NCI-H524 treated with DMSO at 0.1 percent for 48 hours (cell line): ENCODE data around the gene VSNL1.

Experiments
- DNase-seq: peaks from one replicate; lab custom pipeline; 2025; lab: John Stamatoyannopoulos, UW

The VSNL1 gene

GRCh38 chr2:17614174-17614930, 73.9 kb downstream of the VSNL1 start:
- no peak for DNase-seq

GRCh38 chr2:17615147-17615546, 74.7 kb downstream of the VSNL1 start:
- DNase-seq: no peak

GRCh38 chr2:17615728-17616351, 75.3 kb downstream of the VSNL1 start:
- DNase-seq: no peak

- DNase-seq: no peak
Observed at GRCh38 chr2:17616405-17616804, 75.9 kb downstream of the VSNL1 start.

GRCh38 chr2:17617516-17617915, 77.0 kb downstream of the VSNL1 start:
- DNase-seq: no peak

GRCh38 chr2:17617955-17618354, 77.5 kb downstream of the VSNL1 start:
- no peak for DNase-seq

- peak; percentile 19 for DNase-seq
Observed at GRCh38 chr2:17620280-17620679, 79.8 kb downstream of the VSNL1 start.

GRCh38 chr2:17620841-17621240, 80.3 kb downstream of the VSNL1 start:
- DNase-seq: no peak

- DNase-seq: no peak
Observed at GRCh38 chr2:17621781-17622180, 81.3 kb downstream of the VSNL1 start.

GRCh38 chr2:17625446-17625845, 85.0 kb downstream of the VSNL1 start:
- DNase-seq: no peak

GRCh38 chr2:17626986-17627385, 86.5 kb downstream of the VSNL1 start:
- DNase-seq: no peak

- no peak for DNase-seq
Observed at GRCh38 chr2:17627434-17627833, 86.9 kb downstream of the VSNL1 start.

- DNase-seq: no peak
Observed at GRCh38 chr2:17628349-17629261, 88.1 kb downstream of the VSNL1 start.

GRCh38 chr2:17630089-17630488, 89.6 kb downstream of the VSNL1 start:
- DNase-seq: no peak

- DNase-seq: no peak
Observed at GRCh38 chr2:17634997-17635396, 94.5 kb downstream of the VSNL1 start.

GRCh38 chr2:17636257-17636656, 95.8 kb downstream of the VSNL1 start:
- DNase-seq: no peak

- no peak for DNase-seq
Observed at GRCh38 chr2:17637131-17637906, 96.8 kb downstream of the VSNL1 start.

- DNase-seq: no peak
Observed at GRCh38 chr2:17638196-17638743, 97.8 kb downstream of the VSNL1 start.

GRCh38 chr2:17640406-17640805, 99.9 kb downstream of the VSNL1 start:
- DNase-seq: no peak

GRCh38 chr2:17643031-17643615, 102.6 kb downstream of the VSNL1 start:
- no peak for DNase-seq
